Tibial artery (tissue), 4 donors: Measurements from ENCODE around the gene DDX3X.

ENCODE experiments used
- DNase-seq, 2 donors: peaks; one replicate each; pipeline ENCODE4 v3.0.0-alpha.2; 2019
- H3K27ac ChIP-seq, 2 donors: fragments of 200-600 bp; sonication (generic) in 1 of 2; 1 replicate in 1 of 2; 2 replicates in 1 of 2; pipeline ENCODE4 v1.5.1; 2018 to 2019; ENCODE audit warnings: mild to moderate bottlenecking in 1 of 2
- H3K27me3 ChIP-seq, 2 donors: fragments of 200-600 bp; sonication (generic) in 1 of 2; one replicate each; pipeline versions ENCODE4 v1.5.1 to v1.6.0; 2016 to 2019
- H3K36me3 ChIP-seq, 3 donors: fragments of 200-600 bp; sonication (generic) in 2 of 3; one replicate each; pipeline ENCODE4 v1.5.1; 2016 to 2019; ENCODE audit warnings: mild to moderate bottlenecking in 2 of 3
- H3K4me1 ChIP-seq, 4 donors: fragments of 200-600 bp; sonication (generic) in 2 of 4; 1 replicate in 3 of 4; 2 replicates in 1 of 4; pipeline ENCODE4 v1.5.1; 2016 to 2019
- H3K4me3 ChIP-seq, 2 donors: fragments of 200-600 bp; sonication (generic) in 1 of 2; 1 replicate in 1 of 2; 2 replicates in 1 of 2; pipeline ENCODE4 v1.5.1; 2018 to 2019; ENCODE audit warnings: mild to moderate bottlenecking in 2 of 2
- H3K9me3 ChIP-seq, 3 donors: fragments of 200-600 bp; sonication (generic) in 1 of 3; one replicate each; pipeline ENCODE4 v1.5.1; 2016 to 2019
- intact Hi-C: fragments of 100-400 bp; cut with DNase I; formaldehyde crosslinking; loops from one replicate; pipeline ENCODE4 v1.15.0; 2023; ENCODE audit warnings: low total_unique reads
- TF ChIP-seq, protein P1 (sequence below), 2 experiments: fragments of 200-600 bp in 1 of 2; fragments of 450-650 bp in 1 of 2; IDR thresholded peaks; one replicate each; pipeline ENCODE4 v1.5.1; 2017 to 2019; ENCODE audit warnings: antibody characterized with exemption in 2 of 2, mild to moderate bottlenecking in 1 of 2, moderate library complexity in 1 of 2

DDX3X gene

DNA sequence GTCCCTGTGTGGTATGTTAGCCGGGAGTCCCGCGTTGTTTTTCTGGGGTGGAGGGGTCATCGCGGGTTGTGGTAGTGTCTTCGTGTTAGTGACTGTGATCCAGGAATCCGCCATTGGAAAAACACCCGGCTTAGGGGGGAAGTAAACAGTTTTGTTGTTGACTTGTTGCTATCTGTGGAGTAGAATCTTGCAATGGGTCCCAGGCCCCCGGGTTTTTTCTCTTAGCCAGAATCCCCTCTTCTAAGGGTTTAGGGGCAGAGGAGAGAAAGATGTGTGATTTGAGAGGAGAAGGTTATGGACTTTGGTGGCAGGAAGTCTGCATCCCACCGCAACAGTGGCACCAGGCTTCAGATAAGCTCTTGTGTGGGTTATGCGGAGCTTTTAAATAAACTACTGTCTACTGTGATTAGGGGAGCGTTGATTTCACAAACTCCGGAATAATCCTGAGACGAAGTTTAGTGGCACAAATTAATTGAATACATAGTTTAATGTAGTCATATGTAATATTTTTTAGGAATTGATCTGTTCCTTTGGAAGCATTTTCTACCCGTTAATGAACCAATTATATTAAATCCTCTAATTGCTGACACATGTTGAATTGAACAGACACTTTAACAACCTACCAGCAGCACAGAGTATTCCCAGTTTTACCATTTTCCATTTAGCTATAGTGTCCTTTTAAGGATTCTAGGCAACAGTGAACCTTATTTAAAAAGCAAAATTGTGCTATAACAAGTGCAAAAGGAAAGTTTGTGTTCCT, 1.4 kb downstream of the DDX3X start:
- Histone ChIP-seq H3K27me3 (no peaks in the 10 kb centered on the region), H3K36me3 (peaks cover 0 to 26% (median 13%) of the 10 kb centered on the region in 3 donors), H3K4me1 (peaks cover 0 to 42% (median 19%) of the 10 kb centered on the region in 4 donors), H3K4me3 (peak overlapping the region; percentile 72 to 87), H3K27ac (peak overlapping the region; percentile 99 to 100), H3K9me3 (no peaks in the 10 kb centered on the region)
- no peak for DNase-seq
- intact Hi-C loops, result no loop called here
- TF ChIP-seq, protein P1, sequence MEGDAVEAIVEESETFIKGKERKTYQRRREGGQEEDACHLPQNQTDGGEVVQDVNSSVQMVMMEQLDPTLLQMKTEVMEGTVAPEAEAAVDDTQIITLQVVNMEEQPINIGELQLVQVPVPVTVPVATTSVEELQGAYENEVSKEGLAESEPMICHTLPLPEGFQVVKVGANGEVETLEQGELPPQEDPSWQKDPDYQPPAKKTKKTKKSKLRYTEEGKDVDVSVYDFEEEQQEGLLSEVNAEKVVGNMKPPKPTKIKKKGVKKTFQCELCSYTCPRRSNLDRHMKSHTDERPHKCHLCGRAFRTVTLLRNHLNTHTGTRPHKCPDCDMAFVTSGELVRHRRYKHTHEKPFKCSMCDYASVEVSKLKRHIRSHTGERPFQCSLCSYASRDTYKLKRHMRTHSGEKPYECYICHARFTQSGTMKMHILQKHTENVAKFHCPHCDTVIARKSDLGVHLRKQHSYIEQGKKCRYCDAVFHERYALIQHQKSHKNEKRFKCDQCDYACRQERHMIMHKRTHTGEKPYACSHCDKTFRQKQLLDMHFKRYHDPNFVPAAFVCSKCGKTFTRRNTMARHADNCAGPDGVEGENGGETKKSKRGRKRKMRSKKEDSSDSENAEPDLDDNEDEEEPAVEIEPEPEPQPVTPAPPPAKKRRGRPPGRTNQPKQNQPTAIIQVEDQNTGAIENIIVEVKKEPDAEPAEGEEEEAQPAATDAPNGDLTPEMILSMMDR (IDR thresholded peaks at IDR 0.05), result no peak

DNA sequence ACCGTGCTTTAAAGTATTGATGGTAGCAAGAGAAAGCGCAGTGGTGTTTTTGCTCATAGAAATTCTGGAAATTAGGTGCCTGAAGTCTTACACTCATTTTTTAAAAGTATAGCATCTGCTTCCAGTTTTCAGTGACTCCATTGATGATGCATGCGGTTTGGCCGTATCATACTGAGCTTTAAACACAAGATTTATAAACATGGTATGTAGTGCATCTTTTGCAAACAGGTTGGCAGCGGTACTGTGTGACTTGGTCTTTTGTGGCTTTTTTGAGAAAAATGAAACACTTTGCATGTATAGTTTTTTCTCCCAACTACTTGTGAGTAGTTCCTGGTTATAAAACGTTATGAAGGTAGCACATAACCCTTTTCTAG, 2.0 kb downstream of the DDX3X start:
- Histone ChIP-seq H3K27ac (peak overlapping the region; percentile 99 to 100), H3K36me3 (peaks cover 0 to 32% (median 17%) of the 10 kb centered on the region in 3 donors), H3K27me3 (no peaks in the 10 kb centered on the region), H3K4me1 (peaks cover 0 to 48% (median 22%) of the 10 kb centered on the region in 4 donors), H3K9me3 (no peaks in the 10 kb centered on the region), H3K4me3 (peak overlapping the region; percentile 72 to 87)
- intact Hi-C loops, result no loop called here
- DNase-seq, result no peak
- TF ChIP-seq, protein P1 (IDR thresholded peaks at IDR 0.05), result no peak

DNA sequence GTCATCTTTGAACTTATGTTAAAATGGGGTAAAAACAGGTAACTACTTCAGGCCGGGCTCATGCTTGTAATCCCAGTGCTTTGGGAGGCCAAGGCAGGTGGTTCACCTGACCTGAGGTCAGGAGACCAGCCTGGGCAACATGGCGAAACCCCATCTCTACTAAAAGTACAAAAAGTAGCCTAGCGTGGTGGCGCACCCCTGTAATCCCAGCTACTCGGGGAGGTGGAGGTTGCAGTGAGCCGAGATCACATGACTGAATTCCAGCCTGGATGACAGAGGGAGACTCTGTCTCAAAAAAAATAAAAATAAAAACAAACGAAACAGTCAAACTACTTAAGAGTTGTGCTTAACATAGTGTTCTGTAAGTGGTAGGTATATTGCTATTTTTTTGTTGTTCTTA, 2.5 kb downstream of the DDX3X start:
- H3K4me3 ChIP-seq, result peak overlapping the region; percentile 72 to 87
- H3K36me3 ChIP-seq, result peaks cover 0 to 37% (median 22%) of the 10 kb centered on the region in 3 donors
- H3K4me1 ChIP-seq, result peaks cover 0 to 53% (median 24%) of the 10 kb centered on the region in 4 donors
- no peaks in the 10 kb centered on the region for H3K9me3 ChIP-seq
- peak overlapping the region; percentile 99 to 100 for H3K27ac ChIP-seq
- intact Hi-C loops, result no loop called here
- DNase-seq, result no peak
- TF ChIP-seq, protein P1 (IDR thresholded peaks at IDR 0.05), result no peak
- no peaks in the 10 kb centered on the region for H3K27me3 ChIP-seq

DNA sequence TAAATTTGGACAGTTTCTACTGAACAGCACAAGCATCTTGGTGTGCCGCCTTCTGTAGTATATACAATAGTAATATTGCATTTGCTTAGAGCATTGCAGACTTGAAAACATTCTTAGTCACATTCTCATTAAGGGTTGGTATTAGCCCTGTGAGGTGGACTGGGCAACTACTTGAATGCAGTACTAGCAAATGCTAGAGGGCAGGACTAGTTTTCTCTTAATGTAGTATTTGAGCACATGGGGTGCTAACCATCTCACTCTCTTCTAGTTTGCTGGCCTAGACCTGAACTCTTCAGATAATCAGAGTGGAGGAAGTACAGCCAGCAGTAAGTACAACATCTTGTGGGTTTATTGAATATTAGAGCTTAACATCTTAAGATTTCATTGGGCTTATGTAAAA, 3.2 kb downstream of the DDX3X start:
- peaks cover 6 to 44% (median 29%) of the 10 kb centered on the region in 3 donors for H3K36me3 ChIP-seq
- TF ChIP-seq, protein P1 (IDR thresholded peaks at IDR 0.05), result no peak
- peaks cover 0 to 54% (median 26%) of the 10 kb centered on the region in 4 donors for H3K4me1 ChIP-seq
- peak overlapping the region; percentile 72 to 87 for H3K4me3 ChIP-seq
- intact Hi-C loops, result no loop called here
- H3K9me3 ChIP-seq, result no peaks in the 10 kb centered on the region
- DNase-seq, result no peak
- no peaks in the 10 kb centered on the region for H3K27me3 ChIP-seq
- peak overlapping the region in 1 of 2 donors; percentile 30 for H3K27ac ChIP-seq

DNA sequence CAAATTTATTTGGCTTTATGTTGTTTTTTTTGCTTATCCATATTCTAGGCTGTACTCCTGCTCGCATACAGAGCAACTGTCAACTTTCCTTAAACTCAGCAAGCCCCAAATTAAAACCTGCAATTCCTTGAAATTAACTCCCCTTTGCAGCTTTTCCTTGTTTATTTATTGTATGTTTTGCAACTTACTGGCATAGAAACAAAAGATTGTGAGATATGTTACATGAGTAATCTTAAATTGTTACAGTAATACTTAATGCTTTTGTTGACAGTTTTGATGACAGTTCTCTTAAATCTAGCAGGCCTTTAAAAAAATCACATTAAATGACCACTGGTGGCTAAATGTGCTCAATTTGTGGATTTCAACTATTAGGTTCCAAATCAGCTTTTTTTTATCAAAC, 4.5 kb downstream of the DDX3X start:
- no peak for DNase-seq
- Histone ChIP-seq H3K27me3 (no peaks in the 10 kb centered on the region), H3K9me3 (no peaks in the 10 kb centered on the region), H3K4me1 (peaks cover 0 to 54% (median 26%) of the 10 kb centered on the region in 4 donors), H3K4me3 (peak overlapping the region in 1 of 2 donors; percentile 87), H3K27ac (peak overlapping the region; percentile 15 to 22), H3K36me3 (peaks cover 19 to 57% (median 42%) of the 10 kb centered on the region in 3 donors)
- intact Hi-C loops, result no loop called here
- TF ChIP-seq, protein P1 (IDR thresholded peaks at IDR 0.05), result no peak
